H1 (cell line): ENCODE measurements around the gene ABL1. TPM values are rescaled to one million over a fixed set of nuclear protein-coding genes. Genes with fewer than 3 reads are reported as not detected.

Source experiments
- ATF2 ChIP-seq: IDR thresholded peaks from 2 replicates; pipeline ENCODE4 v1.6.1; 2012; ENCODE audit warnings: low read length, inconsistent platforms
- CEBPB ChIP-seq: IDR thresholded peaks from 2 replicates; pipeline ENCODE4 v1.6.1; 2012; ENCODE audit warnings: low read depth, low read length
- CHD2 ChIP-seq: IDR thresholded peaks from 2 replicates; pipeline ENCODE4 v1.6.1; 2012; ENCODE audit warnings: low read length, improper control_type of control experiment
- KDM4A ChIP-seq: IDR thresholded peaks from one replicate; pipeline ENCODE4 v1.7.1; 2012; ENCODE audit warnings: low read depth, mild to moderate bottlenecking, moderate library complexity, low read length, inconsistent platforms; ENCODE audit not compliant: severe bottlenecking
- RBBP5 ChIP-seq: IDR thresholded peaks from 2 replicates; pipeline ENCODE4 v1.7.1; 2012; ENCODE audit warnings: low read depth, mild to moderate bottlenecking, inconsistent platforms, low read length, moderate library complexity, borderline replicate concordance
- RNF2 ChIP-seq: fragments of 200-900, 300-1000 bp; sonication (generic); IDR thresholded peaks from 2 replicates; pipeline ENCODE4 v1.7.1; 2016; ENCODE audit warnings: borderline replicate concordance, low read depth, mild to moderate bottlenecking, antibody characterized with exemption, low read length; ENCODE audit not compliant: poor library complexity, severe bottlenecking; ENCODE audit errors: missing control alignments
- SP4 ChIP-seq: IDR thresholded peaks from 2 replicates; pipeline ENCODE4 v1.6.1; 2012; ENCODE audit warnings: low read length, inconsistent platforms
- SUZ12 ChIP-seq: fragments of 200-600 bp; sonication (generic); IDR thresholded peaks from 2 replicates; pipeline ENCODE4 v1.6.1; 2012; ENCODE audit warnings: mild to moderate bottlenecking, inconsistent platforms, low read length, moderate library complexity, mixed read lengths
- polyA plus RNA-seq, 7 experiments: library from polyadenylated mRNA; depleted of rRNA in 3 of 7; stranded (reverse) in 5 of 7; unstranded in 2 of 7; fragments of >200 nt in 5 of 7; fragments of 200-250 nt in 2 of 7; gene quantifications; 1 replicate in 5 of 7; 2 replicates in 1 of 7; 4 replicates in 1 of 7; pipeline versions ENCODE4 v1.2.1 to v1.2.3, GENCODE V29; 2011 to 2013; ENCODE audit warnings: missing spikeins in 2 of 7, mixed read lengths in 2 of 7
- total RNA-seq: library from RNA; stranded (reverse); fragmentation: NEBNext Ultra II Directional; extraction: Animal tissue kit (Norgen Biotek cat#: 25700); gene quantifications from 2 replicates; pipeline ENCODE4 v1.2.1, GENCODE V29; 2021

The ABL1 gene
- total and polyA plus RNA-seq, 2 of the 8 experiments (the other 6 are each of a cell fraction or from before 2014, with no cell fraction given) = 35.3 to 104 TPM

GRCh38 chr9:130842545-130842944, 7.5 kb downstream of the ABL1 start (continued):
- TF ChIP-seq SUZ12 (no peak), CHD2 (no peak), KDM4A (no peak), ATF2 (no peak), SP4 (no peak), RNF2 (no peak), RBBP5 (no peak), CEBPB (no peak)
